HL-60 (cell line): ENCODE measurements around the gene TMIE.

ENCODE experiments used
- TF ChIP-seq, protein P1 (sequence below): IDR thresholded peaks from one replicate; pipeline ENCODE4 v1.5.1; 2011; ENCODE audit warnings: low read length, control low read depth, inconsistent platforms; ENCODE audit not compliant: insufficient read depth
- TF ChIP-seq, protein P2 (sequence below): IDR thresholded peaks from 2 replicates; pipeline ENCODE4 v1.6.1; 2012; ENCODE audit warnings: low read depth; ENCODE audit not compliant: insufficient replicate concordance

DNA sequence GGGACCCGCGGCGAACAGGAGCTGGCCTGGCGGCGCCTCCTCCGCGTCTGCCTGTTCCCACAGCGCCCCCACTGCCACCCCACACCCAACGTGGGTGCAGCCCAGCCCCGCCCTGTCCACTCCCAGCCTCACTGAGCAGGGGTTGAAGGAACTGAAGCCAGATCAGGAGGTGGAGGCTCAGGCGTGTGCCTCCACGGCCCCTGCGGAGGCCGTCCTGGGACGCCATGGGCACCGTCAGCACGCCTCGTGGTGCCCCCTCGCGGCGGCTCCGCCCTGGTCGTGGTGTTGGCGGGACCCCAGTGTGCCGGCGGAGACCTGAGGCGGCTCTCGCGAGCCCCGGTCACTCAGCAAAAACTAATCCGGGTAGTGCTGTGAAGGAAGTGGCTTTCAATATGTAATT lies 55.5 kb downstream of the TMIE start:
- TF ChIP-seq, protein P1, sequence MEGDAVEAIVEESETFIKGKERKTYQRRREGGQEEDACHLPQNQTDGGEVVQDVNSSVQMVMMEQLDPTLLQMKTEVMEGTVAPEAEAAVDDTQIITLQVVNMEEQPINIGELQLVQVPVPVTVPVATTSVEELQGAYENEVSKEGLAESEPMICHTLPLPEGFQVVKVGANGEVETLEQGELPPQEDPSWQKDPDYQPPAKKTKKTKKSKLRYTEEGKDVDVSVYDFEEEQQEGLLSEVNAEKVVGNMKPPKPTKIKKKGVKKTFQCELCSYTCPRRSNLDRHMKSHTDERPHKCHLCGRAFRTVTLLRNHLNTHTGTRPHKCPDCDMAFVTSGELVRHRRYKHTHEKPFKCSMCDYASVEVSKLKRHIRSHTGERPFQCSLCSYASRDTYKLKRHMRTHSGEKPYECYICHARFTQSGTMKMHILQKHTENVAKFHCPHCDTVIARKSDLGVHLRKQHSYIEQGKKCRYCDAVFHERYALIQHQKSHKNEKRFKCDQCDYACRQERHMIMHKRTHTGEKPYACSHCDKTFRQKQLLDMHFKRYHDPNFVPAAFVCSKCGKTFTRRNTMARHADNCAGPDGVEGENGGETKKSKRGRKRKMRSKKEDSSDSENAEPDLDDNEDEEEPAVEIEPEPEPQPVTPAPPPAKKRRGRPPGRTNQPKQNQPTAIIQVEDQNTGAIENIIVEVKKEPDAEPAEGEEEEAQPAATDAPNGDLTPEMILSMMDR: no peak
- TF ChIP-seq, protein P2, sequence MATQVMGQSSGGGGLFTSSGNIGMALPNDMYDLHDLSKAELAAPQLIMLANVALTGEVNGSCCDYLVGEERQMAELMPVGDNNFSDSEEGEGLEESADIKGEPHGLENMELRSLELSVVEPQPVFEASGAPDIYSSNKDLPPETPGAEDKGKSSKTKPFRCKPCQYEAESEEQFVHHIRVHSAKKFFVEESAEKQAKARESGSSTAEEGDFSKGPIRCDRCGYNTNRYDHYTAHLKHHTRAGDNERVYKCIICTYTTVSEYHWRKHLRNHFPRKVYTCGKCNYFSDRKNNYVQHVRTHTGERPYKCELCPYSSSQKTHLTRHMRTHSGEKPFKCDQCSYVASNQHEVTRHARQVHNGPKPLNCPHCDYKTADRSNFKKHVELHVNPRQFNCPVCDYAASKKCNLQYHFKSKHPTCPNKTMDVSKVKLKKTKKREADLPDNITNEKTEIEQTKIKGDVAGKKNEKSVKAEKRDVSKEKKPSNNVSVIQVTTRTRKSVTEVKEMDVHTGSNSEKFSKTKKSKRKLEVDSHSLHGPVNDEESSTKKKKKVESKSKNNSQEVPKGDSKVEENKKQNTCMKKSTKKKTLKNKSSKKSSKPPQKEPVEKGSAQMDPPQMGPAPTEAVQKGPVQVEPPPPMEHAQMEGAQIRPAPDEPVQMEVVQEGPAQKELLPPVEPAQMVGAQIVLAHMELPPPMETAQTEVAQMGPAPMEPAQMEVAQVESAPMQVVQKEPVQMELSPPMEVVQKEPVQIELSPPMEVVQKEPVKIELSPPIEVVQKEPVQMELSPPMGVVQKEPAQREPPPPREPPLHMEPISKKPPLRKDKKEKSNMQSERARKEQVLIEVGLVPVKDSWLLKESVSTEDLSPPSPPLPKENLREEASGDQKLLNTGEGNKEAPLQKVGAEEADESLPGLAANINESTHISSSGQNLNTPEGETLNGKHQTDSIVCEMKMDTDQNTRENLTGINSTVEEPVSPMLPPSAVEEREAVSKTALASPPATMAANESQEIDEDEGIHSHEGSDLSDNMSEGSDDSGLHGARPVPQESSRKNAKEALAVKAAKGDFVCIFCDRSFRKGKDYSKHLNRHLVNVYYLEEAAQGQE: no peak
